Activated CD8-positive, alpha-beta memory T cell treated with anti-CD3 and anti-CD28 coated beads for 24 hours (primary cell): ENCODE results near the gene GPR82.
"Not testable (repeated sequence)": the region's sequence is repeated elsewhere in the genome, so short reads cannot be mapped to it uniquely, and the experiment has no call there.

Experiments used
- DNase-seq: peaks from one replicate; pipeline ENCODE4 v3.0.0-alpha.2; 2020

The GPR82 gene, protein sequence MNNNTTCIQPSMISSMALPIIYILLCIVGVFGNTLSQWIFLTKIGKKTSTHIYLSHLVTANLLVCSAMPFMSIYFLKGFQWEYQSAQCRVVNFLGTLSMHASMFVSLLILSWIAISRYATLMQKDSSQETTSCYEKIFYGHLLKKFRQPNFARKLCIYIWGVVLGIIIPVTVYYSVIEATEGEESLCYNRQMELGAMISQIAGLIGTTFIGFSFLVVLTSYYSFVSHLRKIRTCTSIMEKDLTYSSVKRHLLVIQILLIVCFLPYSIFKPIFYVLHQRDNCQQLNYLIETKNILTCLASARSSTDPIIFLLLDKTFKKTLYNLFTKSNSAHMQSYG

DNA sequence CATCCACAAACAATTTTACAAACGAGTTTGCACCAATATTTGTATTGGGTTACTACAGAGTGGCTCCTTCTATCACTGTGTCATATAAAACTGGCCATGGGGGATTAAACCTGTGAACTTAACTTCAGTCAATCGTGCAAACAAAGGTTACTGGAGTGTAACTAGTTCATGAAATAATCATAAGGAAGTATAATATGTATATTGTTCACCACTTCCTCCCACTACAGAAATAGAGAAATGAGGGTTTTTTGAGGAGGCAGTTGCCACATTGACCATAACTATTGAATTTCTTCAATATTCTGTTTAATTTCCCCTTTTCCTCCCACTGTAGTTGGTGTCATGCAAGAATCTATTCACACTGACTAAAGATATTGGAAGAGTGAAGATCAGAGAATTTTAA lies at the start of gene GPR82:
TSS of gene GPR82 (plus strand) at position 356 of the 400 bp plus-strand sequence. CDS start 2,846 bp downstream, outside the sequence.
- DNase-seq, result no peak

DNA sequence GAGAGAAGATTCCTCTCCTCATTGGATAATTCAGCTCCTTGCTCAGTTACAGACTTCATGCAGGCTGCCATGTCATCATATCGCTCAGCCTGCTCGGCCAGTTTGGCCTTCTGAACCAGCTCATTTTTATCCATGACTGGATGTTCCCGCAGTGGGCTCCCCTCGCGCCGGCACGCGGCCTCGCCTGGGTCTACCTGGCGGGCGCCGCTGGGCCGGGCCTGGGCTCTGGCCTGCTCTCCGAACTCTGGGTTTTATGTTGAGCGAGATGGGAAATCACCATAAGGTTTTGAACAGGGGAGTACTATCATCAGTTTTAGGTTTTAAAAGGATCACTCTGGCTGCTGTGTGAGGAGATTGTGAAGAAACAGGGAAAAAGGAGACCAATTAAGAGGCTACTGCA lies 47.6 kb upstream of the GPR82 start:
- DNase-seq, result not testable (repeated sequence)

DNA sequence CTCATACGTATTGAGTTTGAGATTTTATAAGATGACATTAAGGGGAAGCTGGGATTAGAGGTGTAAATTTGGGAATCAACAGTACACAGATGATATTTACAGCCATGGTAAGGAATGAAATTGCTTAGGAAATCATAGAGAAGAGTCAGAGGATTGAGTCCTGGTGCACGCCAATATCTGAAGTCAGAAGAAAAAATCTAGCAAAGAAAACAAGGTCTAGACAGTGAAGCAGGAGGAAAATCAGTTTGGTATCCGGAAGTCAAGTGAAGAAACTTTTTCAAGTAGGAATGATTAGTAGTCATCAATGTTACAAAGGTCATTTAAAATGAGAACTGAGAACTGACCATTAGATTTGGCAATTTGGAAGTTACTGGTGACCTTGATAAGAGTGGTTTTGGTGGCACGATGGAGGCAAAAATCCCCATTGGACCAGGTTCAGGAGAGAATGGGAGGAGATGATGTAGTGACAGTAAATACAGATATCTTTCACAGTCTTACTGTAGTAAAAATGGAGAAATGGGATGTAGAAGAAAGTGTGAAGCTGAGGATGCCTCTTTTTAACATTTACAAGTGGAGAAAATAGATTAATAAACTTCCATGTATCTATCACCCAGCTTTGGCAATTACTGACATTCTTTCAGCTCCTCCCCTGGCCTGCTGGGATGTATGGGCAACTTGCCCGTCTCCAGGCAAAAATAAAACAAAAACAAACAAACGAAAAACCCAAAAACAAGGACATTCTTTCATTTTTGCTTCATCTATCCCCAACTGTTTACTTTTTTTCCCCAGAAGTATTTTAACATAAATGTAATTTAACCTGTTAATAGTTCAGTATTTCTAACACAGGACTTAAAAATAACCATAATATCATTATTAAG lies 46.6 kb upstream of the GPR82 start:
- DNase-seq, result no peak

DNA sequence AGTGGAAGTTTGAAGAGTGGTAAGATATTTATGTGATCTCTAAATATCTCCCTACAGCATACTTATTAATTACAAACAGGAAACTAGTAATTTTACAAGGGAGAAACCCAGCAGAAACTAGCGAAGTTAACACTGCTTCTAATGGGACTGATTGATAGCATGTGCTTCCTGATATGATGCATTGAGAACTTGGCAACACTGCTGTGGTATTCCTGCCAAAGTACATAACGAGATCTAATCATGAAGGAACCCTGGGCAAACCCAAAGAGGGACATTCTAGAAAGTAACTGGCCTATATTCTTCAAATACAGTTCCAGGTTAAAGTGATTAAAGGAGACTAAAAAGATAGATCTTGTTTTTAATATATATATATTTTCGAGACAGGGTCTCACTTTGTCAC lies 39.8 kb upstream of the GPR82 start:
- no peak for DNase-seq

DNA sequence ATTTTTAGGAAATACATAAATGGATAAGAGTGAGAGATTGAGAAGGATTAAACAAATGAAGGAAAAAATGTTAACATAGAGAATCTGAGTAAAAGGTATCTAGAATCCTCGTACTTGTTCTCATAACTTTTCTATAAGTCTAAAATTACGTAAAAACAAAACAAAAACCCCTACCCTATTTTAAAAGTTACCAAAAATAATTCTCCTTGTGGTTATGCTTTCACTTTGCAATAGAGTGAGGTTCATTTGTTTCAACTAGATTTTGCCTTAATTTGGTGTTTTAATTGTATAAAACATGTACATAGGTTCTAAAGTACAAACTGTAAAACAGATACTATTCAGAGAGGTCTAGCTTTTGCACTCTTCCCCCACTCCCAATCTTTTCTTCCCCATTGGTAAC lies 39.0 kb upstream of the GPR82 start:
- no peak for DNase-seq

DNA sequence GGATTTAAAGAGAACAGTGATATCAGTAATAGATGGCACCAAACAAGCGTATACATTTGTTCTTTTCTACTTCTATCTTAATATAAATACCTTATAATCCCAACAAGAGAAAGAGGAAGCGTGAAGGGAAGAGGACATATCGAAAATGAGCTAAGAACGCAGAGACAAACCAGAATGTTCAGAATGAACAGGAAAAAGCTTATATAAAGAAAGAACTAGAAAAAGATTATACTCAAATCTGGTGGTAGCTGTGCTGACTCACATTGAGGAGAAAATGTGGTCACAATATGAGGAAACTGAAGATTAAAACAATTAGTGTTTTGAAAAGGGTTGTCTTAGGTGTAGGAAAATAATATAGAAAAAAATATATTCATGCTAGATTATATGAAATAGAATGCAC lies 37.2 kb upstream of the GPR82 start:
- no peak for DNase-seq

DNA sequence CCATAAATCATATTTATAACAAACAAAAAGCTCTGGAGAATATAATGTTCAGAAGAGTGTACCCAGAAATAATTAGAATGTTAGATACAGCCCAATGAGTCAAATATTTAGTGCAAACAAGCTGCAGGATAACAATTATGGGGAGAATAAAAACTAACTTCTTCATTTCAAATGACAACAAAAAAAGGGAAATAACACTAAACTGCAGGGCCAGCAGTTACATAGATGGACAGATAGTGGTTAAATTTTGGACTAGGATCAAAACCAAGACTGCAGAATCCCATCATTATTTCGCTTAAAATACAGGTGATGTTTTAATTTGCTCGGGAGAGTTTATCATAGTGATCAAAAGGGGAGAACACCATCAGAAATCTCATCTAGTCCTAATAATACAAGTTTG lies 35.8 kb upstream of the GPR82 start:
- DNase-seq, result no peak

DNA sequence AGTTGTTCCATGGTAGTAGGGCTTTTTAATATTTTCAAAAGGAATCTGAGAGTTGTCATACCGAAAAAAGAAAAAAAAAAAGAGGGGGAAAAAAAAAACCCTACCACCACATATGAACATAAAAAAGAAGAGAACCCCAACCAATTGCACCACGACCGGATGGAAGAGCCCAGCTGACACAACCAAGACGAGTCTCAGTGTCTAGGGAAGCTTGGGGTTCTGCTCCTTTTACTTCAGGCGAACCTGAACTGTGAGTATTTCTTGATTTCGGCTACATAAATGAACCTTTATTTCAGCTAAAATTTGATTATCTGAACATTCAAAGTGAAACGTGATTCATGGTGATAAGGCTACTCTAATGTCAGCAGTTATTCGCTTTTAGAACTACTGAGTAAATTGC lies 35.1 kb upstream of the GPR82 start, which contains the start of gene GPR34:
TSS of gene GPR34 (plus strand) at position 139 of the 400 bp plus-strand sequence. CDS start 6,661 bp downstream, outside the sequence.
- no peak for DNase-seq

DNA sequence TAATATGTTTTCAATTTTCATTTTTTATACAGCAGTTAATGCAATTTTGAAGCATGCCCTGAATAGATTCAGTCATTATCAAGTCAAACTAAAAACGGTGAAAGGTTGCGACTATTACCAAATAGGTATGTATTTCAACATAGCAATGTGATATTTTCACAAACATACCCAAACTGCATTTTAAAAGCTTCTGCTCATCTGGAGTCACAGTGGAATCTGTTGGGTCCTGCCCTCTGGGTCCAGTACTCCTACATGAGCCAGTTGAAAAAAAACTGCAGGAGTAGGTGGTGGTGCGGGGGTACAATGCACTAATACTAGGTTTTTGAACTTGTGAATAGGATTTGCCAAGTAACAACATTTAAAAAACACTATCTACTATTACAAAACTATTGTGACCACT lies 34.3 kb upstream of the GPR82 start:
- no peak for DNase-seq

DNA sequence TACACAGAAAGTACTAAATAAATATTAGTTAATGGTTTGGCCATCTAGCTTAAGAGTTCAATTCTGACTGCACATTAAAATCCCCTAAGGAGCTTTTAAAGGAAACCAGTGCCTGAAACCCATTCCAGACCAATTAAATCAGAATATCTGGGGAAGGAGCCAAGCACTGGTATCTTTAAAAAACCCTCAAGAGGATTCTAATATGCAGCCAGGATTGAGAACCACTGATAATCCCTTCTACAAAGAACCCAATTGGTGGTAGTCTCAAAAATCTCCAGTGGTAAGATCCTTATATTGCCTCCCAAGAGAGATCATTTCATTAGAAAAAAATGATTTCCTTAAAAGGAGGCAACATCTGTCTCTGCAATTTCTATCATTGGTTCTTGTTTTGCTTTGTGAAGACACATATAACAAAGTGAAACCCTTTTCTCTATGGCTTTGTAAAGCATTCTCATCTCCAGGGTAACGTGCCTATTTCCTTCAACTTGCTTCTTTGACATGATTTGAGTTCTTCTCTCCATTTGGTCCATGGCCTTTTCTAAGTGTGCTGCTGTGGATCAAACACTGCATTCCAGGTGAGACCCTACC lies 31.7 kb upstream of the GPR82 start:
- DNase-seq, result no peak

DNA sequence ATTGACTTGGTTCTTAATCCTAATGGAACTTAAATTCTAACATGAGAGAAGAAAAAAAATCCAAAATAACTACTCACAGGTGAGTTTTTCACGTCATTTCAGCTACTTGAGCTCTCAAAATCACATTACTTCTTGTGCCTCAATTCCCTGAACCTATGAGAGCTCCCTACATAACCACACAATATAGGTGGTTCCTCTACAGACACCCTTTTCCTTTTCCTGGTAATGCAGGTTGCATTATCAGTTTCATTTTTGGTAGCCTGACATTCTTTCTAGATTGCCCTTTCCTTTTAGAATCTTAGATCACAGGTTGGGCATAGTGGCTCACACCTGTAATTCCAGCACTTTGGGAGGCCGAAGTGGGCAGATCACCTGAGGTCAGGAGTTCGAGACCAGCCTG lies 31.0 kb upstream of the GPR82 start:
- no peak for DNase-seq

DNA sequence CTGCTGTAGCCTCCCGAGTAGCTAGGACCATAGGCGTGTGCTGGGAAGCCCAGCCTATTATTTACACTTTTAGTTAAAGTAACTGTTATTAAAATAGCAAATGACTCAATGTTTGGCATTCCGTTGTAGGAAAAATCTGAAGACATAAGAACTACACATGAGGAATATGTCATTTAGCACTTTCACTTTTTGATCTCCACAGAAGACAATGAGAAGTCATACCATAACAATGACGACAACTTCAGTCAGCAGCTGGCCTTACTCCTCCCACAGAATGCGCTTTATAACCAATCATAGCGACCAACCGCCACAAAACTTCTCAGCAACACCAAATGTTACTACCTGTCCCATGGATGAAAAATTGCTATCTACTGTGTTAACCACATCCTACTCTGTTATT lies 28.6 kb upstream of the GPR82 start:
- no peak for DNase-seq

DNA sequence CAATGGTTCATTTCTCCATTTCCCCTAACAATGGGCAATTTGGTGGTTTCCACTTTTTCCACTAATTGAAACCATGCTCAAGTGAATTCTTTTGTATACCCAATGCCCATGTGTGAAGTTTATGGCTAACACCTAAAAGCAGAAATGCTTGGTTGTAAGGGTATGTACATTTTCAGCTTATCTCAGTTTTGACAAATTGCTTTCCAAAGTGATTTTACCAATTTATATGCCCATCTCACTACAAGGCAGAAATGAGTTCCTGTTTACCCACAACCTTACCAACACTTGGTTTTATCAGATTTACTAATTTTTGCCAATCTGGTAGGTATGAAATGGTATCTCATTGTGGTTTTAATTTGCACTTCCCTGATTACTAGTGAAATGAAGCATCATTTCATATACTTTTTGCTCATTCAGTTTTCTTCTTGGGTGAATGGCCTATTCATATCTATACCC lies 20.4 kb upstream of the GPR82 start:
- no peak for DNase-seq

DNA sequence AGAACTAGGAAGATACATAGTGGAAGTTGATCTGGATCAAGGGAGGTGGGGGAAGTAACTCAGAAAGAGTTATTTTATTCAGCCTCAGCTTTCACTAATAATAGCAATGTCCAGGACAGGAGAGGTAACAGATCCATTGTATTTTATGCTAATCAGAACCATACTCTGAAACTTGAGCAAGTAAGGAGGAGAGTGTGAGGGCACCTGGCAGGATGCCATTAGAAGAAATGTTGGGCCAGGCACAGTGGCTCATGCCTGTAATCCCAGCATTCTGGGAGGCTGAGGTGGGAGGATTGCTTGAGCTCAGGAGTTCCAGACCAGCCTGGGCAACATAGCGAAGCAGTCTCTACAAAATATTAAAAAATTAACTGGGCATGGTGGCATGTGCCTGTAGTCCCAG lies 18.9 kb upstream of the GPR82 start:
- DNase-seq, result no peak

DNA sequence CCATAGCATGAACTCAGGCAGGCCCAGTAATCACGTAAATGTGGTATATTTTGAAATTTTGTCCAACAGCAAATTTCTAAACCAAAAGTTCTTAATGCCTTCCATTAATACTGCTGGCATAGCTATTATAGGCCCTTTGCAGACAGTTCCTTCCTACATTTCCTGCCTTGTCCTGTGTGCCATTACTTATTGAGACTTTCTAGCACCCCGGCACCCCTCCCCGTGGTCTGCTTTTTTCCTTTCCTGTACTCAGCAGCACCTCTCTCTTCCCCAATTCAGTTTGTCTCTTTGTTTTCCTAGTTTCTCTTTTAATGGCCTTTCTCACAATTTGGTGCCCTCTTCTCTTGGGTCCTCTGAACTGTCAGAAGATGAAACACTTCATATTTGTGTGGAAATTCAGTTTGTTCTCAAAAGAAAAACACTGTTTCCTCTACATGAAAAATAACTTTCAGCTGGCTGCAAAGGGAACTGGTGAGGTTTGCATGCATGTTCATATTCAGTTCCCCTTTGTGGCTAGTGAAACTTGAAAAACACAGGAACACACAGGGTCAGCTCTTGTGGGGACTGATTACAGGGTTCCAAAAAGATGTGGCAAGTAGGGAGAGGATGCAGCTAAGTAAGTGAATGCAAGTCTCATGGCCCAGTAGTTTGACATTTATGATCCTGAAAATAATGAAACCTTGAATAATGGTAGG lies 18.2 kb upstream of the GPR82 start:
- no peak for DNase-seq

DNA sequence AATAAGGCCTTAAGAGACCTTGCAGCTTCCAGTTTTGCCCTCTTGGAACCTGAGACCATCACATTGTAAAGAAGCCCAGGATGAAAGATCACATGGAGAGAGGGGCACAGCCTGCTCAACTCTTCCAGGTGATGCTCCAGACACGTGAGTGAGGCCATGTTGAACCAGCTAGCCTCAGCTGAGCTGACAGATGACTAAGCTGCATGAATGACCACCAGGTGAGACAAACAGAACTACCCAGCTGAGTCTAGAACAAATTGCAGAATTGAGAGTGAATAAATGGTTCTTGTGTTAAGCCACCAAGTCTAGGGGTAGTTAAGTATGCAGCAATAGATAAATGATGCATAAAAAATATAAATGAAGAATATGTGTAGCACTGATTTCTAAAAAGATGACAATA lies 16.8 kb upstream of the GPR82 start:
- DNase-seq, result no peak

DNA sequence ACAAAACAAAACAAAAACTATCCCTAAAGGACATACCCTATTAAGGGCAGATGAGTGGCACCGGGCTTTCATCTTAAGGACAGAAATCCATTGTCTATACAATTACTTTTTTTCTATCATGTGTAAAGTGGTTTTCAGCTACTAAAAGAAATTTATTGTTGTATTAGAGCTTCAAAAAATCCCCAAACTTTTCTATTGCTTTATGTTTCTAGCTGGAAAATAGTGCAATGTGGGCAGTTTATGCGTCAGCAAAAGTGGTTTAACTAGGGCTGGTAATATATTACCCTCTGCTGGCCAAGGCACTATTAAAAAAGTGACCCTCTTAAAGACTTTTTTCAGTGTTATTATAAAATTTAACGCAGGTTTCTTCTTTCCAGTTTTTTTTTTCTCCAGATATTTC lies 15.5 kb upstream of the GPR82 start:
- no peak for DNase-seq

DNA sequence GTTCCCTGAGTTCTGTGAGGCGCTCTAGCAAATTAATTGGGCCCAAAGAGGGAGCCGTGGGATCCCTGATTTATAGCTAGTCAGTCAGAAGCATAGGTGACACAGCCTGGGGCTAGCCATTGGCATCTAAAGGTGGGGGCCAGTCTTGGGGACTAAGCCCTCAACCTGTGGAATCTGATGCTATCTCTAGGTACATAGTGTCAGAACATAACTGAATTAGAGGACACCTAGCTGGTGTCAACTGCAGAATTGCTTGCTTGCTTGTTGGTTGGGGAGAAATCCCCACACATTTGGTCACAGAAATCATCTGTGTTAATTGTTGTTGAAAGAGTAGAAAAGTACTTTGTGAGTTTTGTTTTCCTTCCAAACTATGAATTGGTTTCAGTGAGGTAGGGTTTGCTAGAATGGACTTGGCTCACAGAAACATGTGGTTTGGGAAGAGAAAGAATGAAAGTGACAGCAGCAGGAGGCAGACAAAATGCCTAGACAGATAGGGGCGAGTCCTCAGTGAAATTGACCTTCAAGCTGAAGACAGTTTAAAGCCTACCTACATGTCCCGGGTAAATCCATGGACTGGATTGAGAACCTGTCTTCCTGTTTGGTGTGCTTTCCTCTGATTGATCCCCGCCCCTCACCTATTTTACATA lies 12.8 kb upstream of the GPR82 start:
- DNase-seq, result no peak

DNA sequence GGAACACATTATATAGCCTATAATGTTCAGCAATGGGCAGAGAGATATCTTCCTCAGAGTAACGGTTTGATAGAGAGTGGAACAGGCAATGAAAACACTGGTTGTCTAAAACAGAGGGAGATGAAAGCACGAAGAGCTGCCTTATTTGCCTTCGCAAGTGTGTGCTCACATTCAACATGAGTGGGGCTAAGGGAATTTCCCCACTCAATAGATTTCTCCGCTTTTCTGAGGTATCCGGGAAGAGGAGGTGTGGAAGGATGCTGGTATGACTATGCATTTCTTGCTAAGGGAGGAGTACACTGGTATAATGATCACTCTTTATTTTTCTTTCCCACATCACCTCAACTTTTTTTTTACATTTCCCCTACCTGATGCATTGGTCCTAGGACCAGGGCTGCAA lies 7.8 kb upstream of the GPR82 start:
- DNase-seq, result no peak

DNA sequence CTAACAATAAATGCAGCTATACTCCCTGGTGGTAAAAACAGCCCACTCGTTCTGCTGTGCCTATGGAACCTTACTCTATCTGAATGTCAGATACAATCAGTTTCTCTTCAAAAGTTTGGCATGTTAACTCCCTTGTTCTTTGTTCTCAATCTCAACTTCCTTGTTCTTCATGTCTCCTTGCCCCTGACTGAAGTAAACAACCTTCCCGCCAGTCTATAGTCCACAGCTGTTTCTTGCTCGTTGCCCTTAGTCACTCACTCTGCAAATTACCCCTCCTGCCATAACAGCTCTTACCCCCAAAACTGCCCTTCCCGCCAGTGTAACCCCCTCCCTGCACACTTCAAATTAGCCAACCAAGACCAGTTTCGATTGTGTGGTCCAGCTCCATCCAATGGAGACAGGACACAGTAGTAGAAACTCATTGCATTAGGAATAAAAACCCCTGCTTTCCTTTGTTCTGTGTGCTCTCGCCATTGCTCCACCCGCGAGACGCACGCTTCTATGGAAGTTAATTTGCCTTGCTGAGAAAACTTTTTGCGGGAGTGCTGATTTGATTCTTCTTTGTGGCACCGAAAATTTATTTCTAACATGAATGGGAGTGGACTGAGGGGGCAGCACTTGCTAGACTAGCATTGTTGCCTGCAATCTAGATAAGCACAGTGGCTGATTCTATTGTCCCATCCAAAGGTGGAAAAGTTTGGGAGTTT lies 7.1 kb upstream of the GPR82 start:
- DNase-seq, result no peak

DNA sequence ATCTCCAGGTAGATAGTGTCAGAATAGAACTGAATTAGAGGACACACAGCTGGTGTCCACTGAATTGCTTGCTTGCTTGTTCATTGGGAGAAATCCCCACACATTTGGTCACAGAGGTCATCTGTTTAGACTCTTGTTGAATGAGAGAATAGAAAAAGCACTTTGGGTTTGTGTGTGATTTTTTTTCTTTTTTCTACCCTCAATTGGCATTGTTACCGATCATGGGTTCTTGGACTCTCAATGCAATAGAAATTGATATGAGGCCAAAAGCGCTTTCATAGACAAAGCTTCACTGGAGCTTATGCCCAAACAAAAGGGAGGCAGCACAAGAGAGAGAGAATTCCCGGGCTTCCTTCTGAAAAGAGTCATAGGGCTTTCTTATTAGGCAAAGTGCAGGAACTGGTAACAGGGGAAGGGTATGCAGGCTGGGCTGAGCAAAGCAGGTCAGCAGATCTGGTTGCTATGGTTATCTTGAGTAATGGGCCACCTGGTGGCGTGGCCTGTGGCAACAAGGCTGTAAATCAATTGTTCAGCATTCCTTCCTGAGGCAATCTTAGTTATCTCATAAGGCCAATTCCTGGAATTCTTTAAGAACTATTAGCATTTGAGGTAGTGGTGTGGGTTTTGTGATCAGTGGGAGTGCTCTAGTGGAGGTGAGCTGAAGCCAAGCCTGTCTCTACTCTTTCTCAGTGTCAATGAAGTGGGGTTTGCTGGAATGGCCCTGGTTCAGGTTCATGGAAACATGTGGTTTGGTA lies 5.3 kb upstream of the GPR82 start:
- no peak for DNase-seq
